Coronary artery (tissue), 2 donors: ENCODE measurements around the gene MGMT.

Experiments used
- DNase-seq: peaks from one replicate; pipeline ENCODE4 v3.0.0-alpha.2; 2017; ENCODE audit warnings: low spot score
- H3K27ac ChIP-seq, 2 donors: fragments of 200-600 bp; sonication (generic); one replicate each; pipeline ENCODE4 v1.5.1; 2016 to 2019
- H3K4me3 ChIP-seq: fragments of 200-600 bp; sonication (generic); 2 replicates; pipeline ENCODE4 v1.5.1; 2016; ENCODE audit warnings: mild to moderate bottlenecking, moderate library complexity
- TF ChIP-seq, protein P1 (sequence below): fragments of 200-600 bp; sonication (generic); IDR thresholded peaks from one replicate; pipeline ENCODE4 v1.5.1; 2019; ENCODE audit warnings: antibody characterized with exemption

Gene MGMT

GRCh38 chr10:129546106-129546505 lies 79.1 kb downstream of the MGMT start:
- Histone ChIP-seq H3K4me3 (no peak overlapping the region), H3K27ac (no peak overlapping the region)
- DNase-seq = no peak
- TF ChIP-seq, protein P1, sequence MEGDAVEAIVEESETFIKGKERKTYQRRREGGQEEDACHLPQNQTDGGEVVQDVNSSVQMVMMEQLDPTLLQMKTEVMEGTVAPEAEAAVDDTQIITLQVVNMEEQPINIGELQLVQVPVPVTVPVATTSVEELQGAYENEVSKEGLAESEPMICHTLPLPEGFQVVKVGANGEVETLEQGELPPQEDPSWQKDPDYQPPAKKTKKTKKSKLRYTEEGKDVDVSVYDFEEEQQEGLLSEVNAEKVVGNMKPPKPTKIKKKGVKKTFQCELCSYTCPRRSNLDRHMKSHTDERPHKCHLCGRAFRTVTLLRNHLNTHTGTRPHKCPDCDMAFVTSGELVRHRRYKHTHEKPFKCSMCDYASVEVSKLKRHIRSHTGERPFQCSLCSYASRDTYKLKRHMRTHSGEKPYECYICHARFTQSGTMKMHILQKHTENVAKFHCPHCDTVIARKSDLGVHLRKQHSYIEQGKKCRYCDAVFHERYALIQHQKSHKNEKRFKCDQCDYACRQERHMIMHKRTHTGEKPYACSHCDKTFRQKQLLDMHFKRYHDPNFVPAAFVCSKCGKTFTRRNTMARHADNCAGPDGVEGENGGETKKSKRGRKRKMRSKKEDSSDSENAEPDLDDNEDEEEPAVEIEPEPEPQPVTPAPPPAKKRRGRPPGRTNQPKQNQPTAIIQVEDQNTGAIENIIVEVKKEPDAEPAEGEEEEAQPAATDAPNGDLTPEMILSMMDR = no peak

- TF ChIP-seq, protein P1 = no peak
- no peak overlapping the region for H3K27ac ChIP-seq
- H3K4me3 ChIP-seq = no peak overlapping the region
- no peak for DNase-seq
These were observed 80.6 kb downstream of the MGMT start for GRCh38 chr10:129547608-129548007.

DNA sequence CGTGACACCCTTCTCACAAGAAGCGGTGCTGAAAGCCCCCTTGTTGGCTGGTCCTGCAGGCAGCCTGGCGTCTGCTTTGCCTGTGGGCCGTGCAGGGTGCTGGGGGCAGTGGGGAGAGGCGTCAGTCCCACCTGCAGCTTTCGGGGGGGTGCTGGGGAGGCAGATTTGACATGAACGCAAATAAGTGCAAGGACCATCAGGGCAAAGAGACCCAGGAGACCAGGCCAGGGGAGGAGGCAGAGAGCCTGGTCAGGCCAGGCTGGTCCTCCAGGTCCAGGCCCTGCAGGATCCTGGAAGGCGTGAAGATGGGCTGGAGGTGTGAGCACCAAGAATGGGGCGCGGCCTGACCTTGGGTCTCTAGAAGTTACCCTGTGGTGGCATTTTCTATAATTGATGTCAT lies 81.6 kb downstream of the MGMT start:
- DNase-seq = no peak
- no peak overlapping the region for H3K4me3 ChIP-seq
- no peak overlapping the region for H3K27ac ChIP-seq
- TF ChIP-seq, protein P1 = no peak

- TF ChIP-seq, protein P1 = no peak
- Histone ChIP-seq H3K27ac (no peak overlapping the region), H3K4me3 (no peak overlapping the region)
- DNase-seq = no peak
These were observed 83.0 kb downstream of the MGMT start for GRCh38 chr10:129550076-129550475.

DNA sequence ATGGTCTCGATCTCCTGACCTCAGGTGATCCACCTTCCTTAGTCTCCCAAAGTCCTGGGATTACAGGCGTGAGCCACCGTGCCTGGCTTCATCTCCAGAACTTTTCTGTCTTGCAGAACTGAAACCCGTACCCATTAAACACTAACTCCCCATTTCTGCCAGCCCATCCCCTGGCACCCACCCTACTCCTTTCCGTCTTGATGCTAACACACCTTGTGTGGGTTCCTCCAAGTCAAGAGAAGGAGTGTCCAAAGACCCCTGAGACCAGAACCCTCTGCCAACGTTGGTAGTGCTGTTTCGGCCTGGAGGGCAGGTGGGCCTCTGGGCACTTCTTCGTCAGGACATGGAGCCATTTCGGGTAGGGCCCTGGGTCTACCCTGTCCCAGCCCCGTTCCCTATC lies 83.6 kb downstream of the MGMT start:
- H3K4me3 ChIP-seq = no peak overlapping the region
- no peak for DNase-seq
- H3K27ac ChIP-seq = no peak overlapping the region
- TF ChIP-seq, protein P1 = no peak

DNA sequence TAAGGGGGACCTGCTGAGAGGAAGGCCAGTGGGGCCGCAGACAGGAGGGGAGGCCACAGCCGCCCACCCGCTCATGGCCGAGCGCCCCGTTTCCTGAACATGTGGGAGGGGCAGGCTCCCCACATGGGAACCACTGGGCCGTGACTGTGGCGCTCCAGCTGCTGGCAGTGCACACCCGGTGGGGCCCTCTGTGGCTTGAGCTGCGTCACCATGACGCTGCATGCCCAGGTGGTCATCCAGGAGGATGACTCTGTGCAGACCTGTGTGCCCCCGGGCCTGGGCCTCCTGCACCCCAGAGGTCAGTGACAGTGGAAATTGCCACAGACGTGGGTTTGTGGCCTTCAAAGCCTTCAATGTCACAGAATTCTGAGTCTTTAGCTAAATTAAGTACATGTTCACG lies 85.1 kb downstream of the MGMT start:
- DNase-seq = no peak
- TF ChIP-seq, protein P1 = no peak
- no peak overlapping the region for H3K4me3 ChIP-seq
- no peak overlapping the region for H3K27ac ChIP-seq

DNA sequence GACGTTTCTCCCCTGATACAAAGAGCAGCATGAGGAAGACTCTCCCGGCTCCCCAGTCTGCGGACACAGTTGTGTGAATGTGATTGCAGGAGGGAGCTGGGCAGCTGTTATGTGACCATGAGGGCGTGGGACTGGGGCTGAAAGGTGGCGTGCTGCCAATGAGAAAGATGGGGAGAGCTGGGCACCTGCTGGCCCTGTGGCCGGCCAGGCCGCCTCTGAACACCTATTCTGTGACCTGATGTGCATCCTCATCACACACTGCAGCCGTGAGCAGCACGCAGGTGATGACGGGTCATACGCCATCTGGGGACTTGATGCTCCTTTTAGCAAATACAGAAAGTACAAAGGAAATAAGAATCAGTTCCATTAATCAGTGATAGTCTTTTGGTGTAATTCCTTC lies 86.9 kb downstream of the MGMT start:
- DNase-seq = no peak
- Histone ChIP-seq H3K4me3 (no peak overlapping the region), H3K27ac (no peak overlapping the region)
- TF ChIP-seq, protein P1 = no peak
